Ishikawa (cell line): ENCODE data around the gene REG4.

ENCODE experiments used
- CEBPB ChIP-seq: IDR thresholded peaks from 2 replicates; pipeline ENCODE4 v1.6.1; 2012
- CREB1 ChIP-seq: IDR thresholded peaks from 2 replicates; pipeline ENCODE4 v1.6.1; 2012; ENCODE audit warnings: low read depth
- EGR1 ChIP-seq: IDR thresholded peaks from 2 replicates; pipeline ENCODE4 v1.6.1; 2012
- EP300 ChIP-seq: IDR thresholded peaks from 2 replicates; pipeline ENCODE4 v1.6.1; 2012; ENCODE audit warnings: borderline replicate concordance
- FOXM1 ChIP-seq: IDR thresholded peaks from 2 replicates; pipeline ENCODE4 v1.6.1; 2012; ENCODE audit warnings: low read depth, borderline replicate concordance
- NFIC ChIP-seq: IDR thresholded peaks from 2 replicates; pipeline ENCODE4 v1.6.1; 2012
- RAD21 ChIP-seq: IDR thresholded peaks from 2 replicates; pipeline ENCODE4 v1.6.1; 2012; ENCODE audit warnings: low read depth
- TAF1 ChIP-seq: IDR thresholded peaks from 2 replicates; pipeline ENCODE4 v1.6.1; 2012; ENCODE audit warnings: low read depth, mild to moderate bottlenecking
- TCF12 ChIP-seq: IDR thresholded peaks from 2 replicates; pipeline ENCODE4 v1.6.1; 2012; ENCODE audit warnings: low read depth
- TEAD4 ChIP-seq: IDR thresholded peaks from 2 replicates; pipeline ENCODE4 v1.6.1; 2012
- YY1 ChIP-seq: IDR thresholded peaks from 2 replicates; pipeline ENCODE4 v1.6.1; 2012; ENCODE audit warnings: low read depth
- ZBTB7A ChIP-seq: IDR thresholded peaks from 2 replicates; pipeline ENCODE4 v1.6.1; 2012; ENCODE audit warnings: low read depth
- TF ChIP-seq, protein P1 (sequence below): IDR thresholded peaks from 2 replicates; pipeline ENCODE4 v1.6.1; 2012
- TF ChIP-seq, protein P2 (sequence below): IDR thresholded peaks from 2 replicates; pipeline ENCODE4 v1.6.1; 2012
- TF ChIP-seq, protein P3 (sequence below): IDR thresholded peaks from 2 replicates; pipeline ENCODE4 v1.6.1; 2012; ENCODE audit warnings: low read depth, mild to moderate bottlenecking

REG4 gene

DNA sequence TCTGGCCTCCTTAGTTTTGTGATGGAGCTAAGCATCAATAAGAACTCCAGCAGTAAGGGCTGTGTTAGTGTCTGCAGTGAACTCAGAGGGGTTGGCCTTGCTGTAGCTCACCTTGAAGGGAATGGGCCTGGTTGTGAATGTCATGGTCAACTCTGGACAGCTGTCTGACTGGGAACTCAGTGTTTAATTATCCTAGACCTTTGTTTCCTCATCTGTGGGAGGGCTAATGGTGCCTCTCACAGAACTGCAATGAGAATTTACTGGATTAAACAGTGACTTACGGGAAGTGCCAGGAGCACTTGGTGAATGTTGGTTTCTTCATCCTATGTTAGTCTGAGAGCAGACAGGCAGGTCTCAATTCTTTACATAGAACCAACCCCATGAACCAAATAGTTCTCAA lies 66.2 kb downstream of the REG4 start:
- TF ChIP-seq RAD21 (no peak), EGR1 (no peak), EP300 (no peak), YY1 (no peak), FOXM1 (no peak), TAF1 (no peak), CEBPB (no peak), NFIC (no peak), ZBTB7A (no peak), TEAD4 (no peak), TCF12 (no peak), CREB1 (no peak)
- TF ChIP-seq, protein P1, sequence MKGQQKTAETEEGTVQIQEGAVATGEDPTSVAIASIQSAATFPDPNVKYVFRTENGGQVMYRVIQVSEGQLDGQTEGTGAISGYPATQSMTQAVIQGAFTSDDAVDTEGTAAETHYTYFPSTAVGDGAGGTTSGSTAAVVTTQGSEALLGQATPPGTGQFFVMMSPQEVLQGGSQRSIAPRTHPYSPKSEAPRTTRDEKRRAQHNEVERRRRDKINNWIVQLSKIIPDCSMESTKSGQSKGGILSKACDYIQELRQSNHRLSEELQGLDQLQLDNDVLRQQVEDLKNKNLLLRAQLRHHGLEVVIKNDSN = no peak
- TF ChIP-seq, protein P2, sequence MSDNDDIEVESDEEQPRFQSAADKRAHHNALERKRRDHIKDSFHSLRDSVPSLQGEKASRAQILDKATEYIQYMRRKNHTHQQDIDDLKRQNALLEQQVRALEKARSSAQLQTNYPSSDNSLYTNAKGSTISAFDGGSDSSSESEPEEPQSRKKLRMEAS = no peak
- TF ChIP-seq, protein P3, sequence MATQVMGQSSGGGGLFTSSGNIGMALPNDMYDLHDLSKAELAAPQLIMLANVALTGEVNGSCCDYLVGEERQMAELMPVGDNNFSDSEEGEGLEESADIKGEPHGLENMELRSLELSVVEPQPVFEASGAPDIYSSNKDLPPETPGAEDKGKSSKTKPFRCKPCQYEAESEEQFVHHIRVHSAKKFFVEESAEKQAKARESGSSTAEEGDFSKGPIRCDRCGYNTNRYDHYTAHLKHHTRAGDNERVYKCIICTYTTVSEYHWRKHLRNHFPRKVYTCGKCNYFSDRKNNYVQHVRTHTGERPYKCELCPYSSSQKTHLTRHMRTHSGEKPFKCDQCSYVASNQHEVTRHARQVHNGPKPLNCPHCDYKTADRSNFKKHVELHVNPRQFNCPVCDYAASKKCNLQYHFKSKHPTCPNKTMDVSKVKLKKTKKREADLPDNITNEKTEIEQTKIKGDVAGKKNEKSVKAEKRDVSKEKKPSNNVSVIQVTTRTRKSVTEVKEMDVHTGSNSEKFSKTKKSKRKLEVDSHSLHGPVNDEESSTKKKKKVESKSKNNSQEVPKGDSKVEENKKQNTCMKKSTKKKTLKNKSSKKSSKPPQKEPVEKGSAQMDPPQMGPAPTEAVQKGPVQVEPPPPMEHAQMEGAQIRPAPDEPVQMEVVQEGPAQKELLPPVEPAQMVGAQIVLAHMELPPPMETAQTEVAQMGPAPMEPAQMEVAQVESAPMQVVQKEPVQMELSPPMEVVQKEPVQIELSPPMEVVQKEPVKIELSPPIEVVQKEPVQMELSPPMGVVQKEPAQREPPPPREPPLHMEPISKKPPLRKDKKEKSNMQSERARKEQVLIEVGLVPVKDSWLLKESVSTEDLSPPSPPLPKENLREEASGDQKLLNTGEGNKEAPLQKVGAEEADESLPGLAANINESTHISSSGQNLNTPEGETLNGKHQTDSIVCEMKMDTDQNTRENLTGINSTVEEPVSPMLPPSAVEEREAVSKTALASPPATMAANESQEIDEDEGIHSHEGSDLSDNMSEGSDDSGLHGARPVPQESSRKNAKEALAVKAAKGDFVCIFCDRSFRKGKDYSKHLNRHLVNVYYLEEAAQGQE = no peak

DNA sequence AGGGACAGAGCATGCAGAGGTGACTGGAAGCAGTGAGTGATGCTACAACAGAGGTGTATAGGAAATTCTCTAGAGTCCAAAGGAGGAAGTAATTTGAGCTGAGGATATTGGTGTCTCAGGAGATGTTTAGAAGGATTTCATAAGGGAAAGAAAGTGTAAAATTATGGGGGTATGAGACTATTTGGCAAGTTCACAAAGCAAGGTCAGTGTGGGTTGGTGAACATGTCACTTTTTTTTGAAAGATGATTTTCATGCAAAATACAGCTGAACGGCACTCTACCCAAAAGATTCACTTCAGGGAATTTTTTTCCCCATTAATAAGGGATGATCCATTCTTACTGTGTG lies 66.7 kb downstream of the REG4 start:
- TF ChIP-seq FOXM1 (no peak), RAD21 (no peak)
- TF ChIP-seq, protein P3 = no peak
- TF ChIP-seq, protein P2 = no peak
